NB4 (cell line): ENCODE measurements around the gene HOXD1.

Experiments
- MYC ChIP-seq: IDR thresholded peaks from 2 replicates; pipeline ENCODE4 v1.6.1; 2011; ENCODE audit warnings: low read depth, low read length
- TF ChIP-seq, protein P1 (sequence below): IDR thresholded peaks from one replicate; pipeline ENCODE4 v1.5.1; 2012; ENCODE audit warnings: low read depth, low read length

DNA sequence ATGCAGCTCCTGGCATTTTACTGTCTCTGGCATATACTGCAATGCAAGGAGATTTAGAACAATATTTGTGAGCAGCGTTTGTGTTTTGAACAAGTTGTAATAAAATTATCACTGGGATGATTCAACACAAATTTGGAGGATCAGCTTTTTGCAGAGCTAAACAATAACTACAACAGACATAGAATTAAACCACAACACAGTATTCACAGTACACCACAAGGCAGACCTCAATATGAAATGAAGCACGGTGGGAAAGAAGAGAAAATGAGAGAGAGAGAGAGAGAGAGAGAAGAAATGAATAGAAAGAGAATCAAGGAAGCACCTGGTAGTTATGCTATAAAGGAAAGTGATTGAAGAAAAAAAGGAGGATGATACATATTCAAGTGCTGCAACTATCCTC lies 39.4 kb downstream of the HOXD1 start:
- TF ChIP-seq, protein P1, sequence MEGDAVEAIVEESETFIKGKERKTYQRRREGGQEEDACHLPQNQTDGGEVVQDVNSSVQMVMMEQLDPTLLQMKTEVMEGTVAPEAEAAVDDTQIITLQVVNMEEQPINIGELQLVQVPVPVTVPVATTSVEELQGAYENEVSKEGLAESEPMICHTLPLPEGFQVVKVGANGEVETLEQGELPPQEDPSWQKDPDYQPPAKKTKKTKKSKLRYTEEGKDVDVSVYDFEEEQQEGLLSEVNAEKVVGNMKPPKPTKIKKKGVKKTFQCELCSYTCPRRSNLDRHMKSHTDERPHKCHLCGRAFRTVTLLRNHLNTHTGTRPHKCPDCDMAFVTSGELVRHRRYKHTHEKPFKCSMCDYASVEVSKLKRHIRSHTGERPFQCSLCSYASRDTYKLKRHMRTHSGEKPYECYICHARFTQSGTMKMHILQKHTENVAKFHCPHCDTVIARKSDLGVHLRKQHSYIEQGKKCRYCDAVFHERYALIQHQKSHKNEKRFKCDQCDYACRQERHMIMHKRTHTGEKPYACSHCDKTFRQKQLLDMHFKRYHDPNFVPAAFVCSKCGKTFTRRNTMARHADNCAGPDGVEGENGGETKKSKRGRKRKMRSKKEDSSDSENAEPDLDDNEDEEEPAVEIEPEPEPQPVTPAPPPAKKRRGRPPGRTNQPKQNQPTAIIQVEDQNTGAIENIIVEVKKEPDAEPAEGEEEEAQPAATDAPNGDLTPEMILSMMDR = no peak
- no peak for TF ChIP-seq MYC
